HepG2 (cell line): ENCODE data around the gene PPP1R15A. TPM values are rescaled to one million over a fixed set of nuclear protein-coding genes. Genes with fewer than 3 reads are reported as not detected.

Source experiments
- ARHGAP35 ChIP-seq: sonication (generic); formaldehyde crosslinking; IDR thresholded peaks from 2 replicates; pipeline ENCODE4 v1.9.0; 2022; ENCODE audit warnings: mild to moderate bottlenecking, inconsistent platforms, moderate library complexity, missing genetic modification reagents, borderline replicate concordance
- ARNT2 ChIP-seq: sonication (generic); formaldehyde crosslinking; IDR thresholded peaks from 2 replicates; pipeline ENCODE4 v1.8.0; 2022; ENCODE audit warnings: mild to moderate bottlenecking, low read depth, missing genetic modification reagents, moderate library complexity
- CCDC6 ChIP-seq: sonication (generic); formaldehyde crosslinking; IDR thresholded peaks from 2 replicates; pipeline ENCODE4 v1.8.1; 2022; ENCODE audit warnings: mild to moderate bottlenecking, missing genetic modification reagents, moderate library complexity
- CSRNP2 ChIP-seq: sonication (generic); formaldehyde crosslinking; conservative IDR thresholded peaks from 2 replicates; pipeline ENCODE4 v1.8.0; 2022; ENCODE audit warnings: low read depth, missing genetic modification reagents
- FOXP1 ChIP-seq, 2 experiments: fragments of 450-650 bp in 1 of 2; IDR thresholded peaks; 2 replicates each; pipeline ENCODE4 v1.6.1; 2017 to 2018; ENCODE audit warnings: antibody characterized with exemption in 1 of 2
- GZF1 ChIP-seq: sonication (generic); formaldehyde crosslinking; IDR thresholded peaks from 2 replicates; pipeline ENCODE4 v1.5.1; 2020; ENCODE audit warnings: mild to moderate bottlenecking, missing genetic modification reagents
- KDM3A ChIP-seq: IDR thresholded peaks from 2 replicates; pipeline ENCODE4 v1.6.1; 2018; ENCODE audit warnings: low read depth, missing compliant biosample characterization
- LBX2 ChIP-seq: sonication (generic); formaldehyde crosslinking; IDR thresholded peaks from 2 replicates; pipeline ENCODE4 v1.5.0; 2020; ENCODE audit warnings: missing genetic modification reagents, mild to moderate bottlenecking, borderline replicate concordance
- MED1 ChIP-seq: sonication (generic); formaldehyde crosslinking; IDR thresholded peaks from 2 replicates; pipeline ENCODE4 v1.4.0; 2020; ENCODE audit warnings: missing genetic modification reagents
- NAIF1 ChIP-seq: sonication (generic); formaldehyde crosslinking; IDR thresholded peaks from 2 replicates; pipeline ENCODE4 v1.5.0; 2020; ENCODE audit warnings: mild to moderate bottlenecking, missing genetic modification reagents, borderline replicate concordance
- NFRKB ChIP-seq: fragments of 450-650 bp; IDR thresholded peaks from 2 replicates; pipeline ENCODE4 v1.6.1; 2017
- RBM39 ChIP-seq: fragments of 200-400 bp; formaldehyde crosslinking; IDR thresholded peaks from one replicate; pipeline ENCODE4 v1.6.1; 2018; ENCODE audit warnings: antibody characterized with exemption, mild to moderate bottlenecking, low read depth, low read length; ENCODE audit not compliant: poor library complexity, severe bottlenecking
- SP4 ChIP-seq: sonication (generic); formaldehyde crosslinking; IDR thresholded peaks from 2 replicates; pipeline ENCODE4 v1.8.1; 2023; ENCODE audit warnings: mild to moderate bottlenecking, missing genetic modification reagents
- SRF ChIP-seq: IDR thresholded peaks from 2 replicates; pipeline ENCODE4 v1.6.1; 2011; ENCODE audit warnings: mild to moderate bottlenecking, low read depth, low read length, moderate library complexity
- ZBTB3 ChIP-seq: sonication (generic); formaldehyde crosslinking; IDR thresholded peaks from 2 replicates; pipeline ENCODE4 v1.4.0; 2020; ENCODE audit warnings: low read depth, mild to moderate bottlenecking, moderate library complexity, missing genetic modification reagents, borderline replicate concordance
- ZFP36 ChIP-seq: fragments of 150-350 bp; IDR thresholded peaks from 2 replicates; pipeline ENCODE4 v1.6.1; 2018; ENCODE audit warnings: borderline replicate concordance, low read length, low read depth; ENCODE audit not compliant: partially characterized antibody
- ZNF317 ChIP-seq: sonication (generic); formaldehyde crosslinking; IDR thresholded peaks from 2 replicates; pipeline ENCODE4 v1.5.0; 2020; ENCODE audit warnings: mild to moderate bottlenecking, missing genetic modification reagents
- ZNF468 ChIP-seq: sonication (generic); formaldehyde crosslinking; IDR thresholded peaks from 2 replicates; pipeline ENCODE4 v1.8.0; 2022; ENCODE audit warnings: mild to moderate bottlenecking, moderate library complexity, missing genetic modification reagents
- ZNF878 ChIP-seq: sonication (generic); formaldehyde crosslinking; IDR thresholded peaks from 2 replicates; pipeline ENCODE4 v1.8.1; 2023; ENCODE audit warnings: mild to moderate bottlenecking, missing genetic modification reagents, moderate library complexity
- polyA plus RNA-seq, 8 experiments: library from polyadenylated mRNA; depleted of rRNA in 3 of 8; stranded (reverse) in 7 of 8; unstranded in 1 of 8; fragments of >200 nt; fragmentation: Illumina TruSeq in 4 of 8; extraction: Trizol in 4 of 8; gene quantifications; 2 replicates each; pipeline versions ENCODE4 v1.2.1 to v1.2.3, GENCODE V29; 2011 to 2016; ENCODE audit warnings: low read depth in 4 of 8, missing spikeins in 1 of 8, mixed read lengths in 1 of 8; ENCODE audit not compliant: insufficient read depth in 1 of 8
- total RNA-seq, 5 experiments: library from RNA; depleted of rRNA; stranded (reverse); fragments of >200 nt; fragmentation: Illumina TruSeq; extraction: Trizol; gene quantifications; 2 replicates each; pipeline ENCODE4 v1.2.3, GENCODE V29; 2016; ENCODE audit warnings: low read depth in 1 of 5
- TF ChIP-seq, protein P1 (sequence below): sonication (generic); formaldehyde crosslinking; IDR thresholded peaks from 2 replicates; pipeline ENCODE4 v1.4.0; 2020; ENCODE audit warnings: missing genetic modification reagents
- TF ChIP-seq, protein P2 (sequence below): sonication (generic); formaldehyde crosslinking; IDR thresholded peaks from 2 replicates; pipeline ENCODE4 v1.4.0; 2020; ENCODE audit warnings: mild to moderate bottlenecking, missing genetic modification reagents
- TF ChIP-seq, protein P3 (sequence below): sonication (generic); formaldehyde crosslinking; IDR thresholded peaks from 2 replicates; pipeline ENCODE4 v1.5.1; 2020; ENCODE audit warnings: missing genetic modification reagents, mild to moderate bottlenecking, borderline replicate concordance
- TF ChIP-seq, protein P4 (sequence below): sonication (generic); formaldehyde crosslinking; IDR thresholded peaks from 2 replicates; pipeline ENCODE4 v1.5.1; 2020; ENCODE audit warnings: missing genetic modification reagents, mild to moderate bottlenecking, borderline replicate concordance

The PPP1R15A gene
- total and polyA plus RNA-seq, 2 of the 13 experiments (the other 11 are each of a cell fraction or from before 2014, with no cell fraction given): 15.6 to 18.5 TPM

DNA sequence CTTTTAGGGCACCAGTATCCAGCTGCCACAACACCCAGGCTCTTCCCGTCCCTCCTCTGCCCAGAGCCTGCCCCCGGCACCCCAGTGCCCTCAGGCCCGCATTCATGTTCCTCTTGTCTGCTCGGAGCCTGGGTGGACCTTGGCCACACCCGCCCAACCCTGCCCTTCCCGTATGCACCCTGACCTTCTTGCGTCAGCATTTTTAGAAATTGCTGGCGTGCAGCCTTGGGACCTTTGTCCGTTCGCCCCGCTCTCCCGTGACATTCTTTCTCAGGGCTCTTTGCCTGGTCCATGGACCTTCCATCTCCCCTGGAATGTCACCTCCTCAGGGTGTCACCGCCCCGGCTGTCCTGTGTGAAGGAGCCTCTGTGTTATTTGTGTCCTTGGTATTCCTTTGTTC is 35.5 kb downstream of the PPP1R15A start (continued):
- TF ChIP-seq, protein P1, sequence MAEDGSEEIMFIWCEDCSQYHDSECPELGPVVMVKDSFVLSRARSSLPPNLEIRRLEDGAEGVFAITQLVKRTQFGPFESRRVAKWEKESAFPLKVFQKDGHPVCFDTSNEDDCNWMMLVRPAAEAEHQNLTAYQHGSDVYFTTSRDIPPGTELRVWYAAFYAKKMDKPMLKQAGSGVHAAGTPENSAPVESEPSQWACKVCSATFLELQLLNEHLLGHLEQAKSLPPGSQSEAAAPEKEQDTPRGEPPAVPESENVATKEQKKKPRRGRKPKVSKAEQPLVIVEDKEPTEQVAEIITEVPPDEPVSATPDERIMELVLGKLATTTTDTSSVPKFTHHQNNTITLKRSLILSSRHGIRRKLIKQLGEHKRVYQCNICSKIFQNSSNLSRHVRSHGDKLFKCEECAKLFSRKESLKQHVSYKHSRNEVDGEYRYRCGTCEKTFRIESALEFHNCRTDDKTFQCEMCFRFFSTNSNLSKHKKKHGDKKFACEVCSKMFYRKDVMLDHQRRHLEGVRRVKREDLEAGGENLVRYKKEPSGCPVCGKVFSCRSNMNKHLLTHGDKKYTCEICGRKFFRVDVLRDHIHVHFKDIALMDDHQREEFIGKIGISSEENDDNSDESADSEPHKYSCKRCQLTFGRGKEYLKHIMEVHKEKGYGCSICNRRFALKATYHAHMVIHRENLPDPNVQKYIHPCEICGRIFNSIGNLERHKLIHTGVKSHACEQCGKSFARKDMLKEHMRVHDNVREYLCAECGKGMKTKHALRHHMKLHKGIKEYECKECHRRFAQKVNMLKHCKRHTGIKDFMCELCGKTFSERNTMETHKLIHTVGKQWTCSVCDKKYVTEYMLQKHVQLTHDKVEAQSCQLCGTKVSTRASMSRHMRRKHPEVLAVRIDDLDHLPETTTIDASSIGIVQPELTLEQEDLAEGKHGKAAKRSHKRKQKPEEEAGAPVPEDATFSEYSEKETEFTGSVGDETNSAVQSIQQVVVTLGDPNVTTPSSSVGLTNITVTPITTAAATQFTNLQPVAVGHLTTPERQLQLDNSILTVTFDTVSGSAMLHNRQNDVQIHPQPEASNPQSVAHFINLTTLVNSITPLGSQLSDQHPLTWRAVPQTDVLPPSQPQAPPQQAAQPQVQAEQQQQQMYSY (CRISPR knock-in tag): no peak
- no peak for TF ChIP-seq ZNF317 (CRISPR knock-in tag)
- no peak for TF ChIP-seq ZBTB3 (CRISPR knock-in tag)
- no peak for TF ChIP-seq FOXP1 (IDR thresholded peaks at IDR 0.05)
- TF ChIP-seq FOXP1 (CRISPR knock-in tag; IDR thresholded peaks at IDR 0.05): peak; percentile 30; the same call in 1 of the 2 replicates
- TF ChIP-seq NFRKB: no peak
- TF ChIP-seq SRF: no peak
- TF ChIP-seq CCDC6 (CRISPR knock-in tag): peak; percentile 54; the same call in 1 of the 2 replicates
- TF ChIP-seq ZNF878 (CRISPR knock-in tag): no peak
- TF ChIP-seq, protein P2, sequence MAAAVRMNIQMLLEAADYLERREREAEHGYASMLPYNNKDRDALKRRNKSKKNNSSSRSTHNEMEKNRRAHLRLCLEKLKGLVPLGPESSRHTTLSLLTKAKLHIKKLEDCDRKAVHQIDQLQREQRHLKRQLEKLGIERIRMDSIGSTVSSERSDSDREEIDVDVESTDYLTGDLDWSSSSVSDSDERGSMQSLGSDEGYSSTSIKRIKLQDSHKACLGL (CRISPR knock-in tag): no peak
- TF ChIP-seq ZFP36: no peak
- TF ChIP-seq ARNT2 (CRISPR knock-in tag): no peak
- TF ChIP-seq GZF1: no peak; the same call in 1 of the 2 replicates
- no peak for TF ChIP-seq ARHGAP35 (CRISPR knock-in tag)
- TF ChIP-seq RBM39: no peak
- peak; percentile 58; the same call in 1 of the 2 replicates for TF ChIP-seq KDM3A
- TF ChIP-seq LBX2 (CRISPR knock-in tag): no peak
- TF ChIP-seq ZNF468 (CRISPR knock-in tag): no peak
- TF ChIP-seq SP4 (CRISPR knock-in tag): no peak
- TF ChIP-seq MED1 (CRISPR knock-in tag): peak; percentile 69; the same call in 1 of the 2 replicates
- TF ChIP-seq, protein P3, sequence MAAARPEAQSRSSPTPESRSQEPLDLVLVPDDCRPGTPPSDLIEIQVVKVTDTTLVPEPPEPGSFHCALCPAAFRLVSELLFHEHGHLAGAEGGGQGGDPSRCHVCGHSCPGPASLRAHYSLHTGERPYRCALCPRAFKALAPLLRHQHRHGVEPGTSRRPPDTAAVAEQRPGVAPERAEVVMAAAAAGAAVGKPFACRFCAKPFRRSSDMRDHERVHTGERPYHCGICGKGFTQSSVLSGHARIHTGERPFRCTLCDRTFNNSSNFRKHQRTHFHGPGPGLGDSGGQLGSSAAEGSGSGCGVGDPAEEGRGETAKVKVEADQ (CRISPR knock-in tag): no peak
- no peak for TF ChIP-seq CSRNP2 (CRISPR knock-in tag)
- TF ChIP-seq, protein P4, sequence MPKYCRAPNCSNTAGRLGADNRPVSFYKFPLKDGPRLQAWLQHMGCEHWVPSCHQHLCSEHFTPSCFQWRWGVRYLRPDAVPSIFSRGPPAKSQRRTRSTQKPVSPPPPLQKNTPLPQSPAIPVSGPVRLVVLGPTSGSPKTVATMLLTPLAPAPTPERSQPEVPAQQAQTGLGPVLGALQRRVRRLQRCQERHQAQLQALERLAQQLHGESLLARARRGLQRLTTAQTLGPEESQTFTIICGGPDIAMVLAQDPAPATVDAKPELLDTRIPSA (CRISPR knock-in tag): no peak
- TF ChIP-seq NAIF1 (CRISPR knock-in tag): no peak
